Measurements from ENCODE around the gene DLG1.

DNA sequence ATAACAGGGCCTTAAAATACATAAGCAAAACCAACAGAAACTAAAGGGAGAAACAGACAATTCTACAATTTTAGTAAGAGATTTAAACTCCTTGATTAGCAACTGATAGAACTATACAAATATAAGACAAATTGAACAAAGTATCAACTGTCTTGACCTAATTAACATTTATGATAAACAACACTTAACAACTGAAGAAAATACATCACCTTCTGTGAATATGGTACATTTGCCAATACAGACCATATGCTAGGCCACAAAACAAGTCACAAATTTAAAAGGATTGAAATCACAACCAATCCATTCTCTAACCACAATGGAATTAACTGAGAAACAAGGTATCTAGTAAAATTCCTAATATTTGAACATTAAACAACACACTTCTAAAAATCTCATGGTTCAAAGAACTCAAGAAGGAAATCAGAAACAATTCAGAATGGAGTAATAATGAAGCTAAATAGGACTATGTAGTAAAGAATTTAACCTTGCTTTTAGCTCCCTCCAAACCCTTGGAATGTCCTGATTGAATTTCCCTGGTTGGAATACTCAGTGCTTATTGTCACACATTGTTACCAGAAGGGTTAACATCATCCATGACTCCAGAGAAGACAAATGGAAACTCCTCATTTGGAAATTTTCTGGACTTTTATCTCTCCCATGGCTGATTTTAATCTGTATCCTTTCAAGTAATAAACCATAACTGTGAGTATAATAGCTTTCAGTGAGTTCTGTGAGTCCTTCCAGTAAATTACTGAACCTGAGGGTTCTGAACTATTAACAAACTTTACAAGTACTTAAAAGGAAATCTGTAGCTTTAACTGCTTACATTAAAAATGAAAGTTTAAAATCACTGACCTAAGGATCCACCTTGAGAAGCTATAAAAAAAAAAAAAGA is 88.8 kb downstream of the DLG1 start:
- TF ChIP-seq POLR2A (IDR thresholded peaks at IDR 0.05) (no peak), CTCF (IDR thresholded peaks at IDR 0.05) (no peak)
